Hepatocyte (in vitro differentiated cells): ENCODE data around the gene TEPSIN. TPM values are rescaled to one million over a fixed set of nuclear protein-coding genes. Genes with fewer than 3 reads are reported as not detected.

ENCODE experiments used
- DNase-seq: peaks from one replicate; pipeline ENCODE4 v3.0.0-alpha.2; 2016; ENCODE audit warnings: low spot score
- H2AFZ ChIP-seq: fragments of 200-600 bp; sonication (generic); 2 replicates; pipeline ENCODE4 v1.6.0; 2016; ENCODE audit warnings: antibody characterized with exemption, mild to moderate bottlenecking
- H3K27ac ChIP-seq: fragments of 200-600 bp; sonication (generic); 2 replicates; pipeline ENCODE4 v1.5.1; 2016; ENCODE audit warnings: mild to moderate bottlenecking
- H3K27me3 ChIP-seq: fragments of 200-600 bp; sonication (generic); 2 replicates; pipeline ENCODE4 v1.6.1; 2016
- H3K36me3 ChIP-seq: fragments of 200-600 bp; sonication (generic); replicated peaks from 2 replicates; pipeline ENCODE4 v1.5.1; 2016; ENCODE audit warnings: low read depth; ENCODE audit not compliant: insufficient read depth
- H3K4me1 ChIP-seq: fragments of 200-600 bp; sonication (generic); 2 replicates; pipeline ENCODE4 v1.5.1; 2016; ENCODE audit warnings: mild to moderate bottlenecking, moderate library complexity; ENCODE audit not compliant: insufficient read depth
- H3K4me2 ChIP-seq: fragments of 200-600 bp; sonication (generic); 2 replicates; pipeline ENCODE4 v1.6.0; 2016
- H3K4me3 ChIP-seq: fragments of 200-600 bp; sonication (generic); 2 replicates; pipeline ENCODE4 v1.5.1; 2016; ENCODE audit warnings: mild to moderate bottlenecking
- H3K79me2 ChIP-seq: fragments of 200-600 bp; sonication (generic); 2 replicates; pipeline ENCODE4 v1.6.0; 2017; ENCODE audit warnings: mild to moderate bottlenecking
- H3K9me2 ChIP-seq: fragments of 200-600 bp; sonication (generic); replicated peaks from 2 replicates; pipeline ENCODE4 v1.6.0; 2017; ENCODE audit warnings: mild to moderate bottlenecking; ENCODE audit not compliant: insufficient read depth
- H3K9me3 ChIP-seq: fragments of 200-600 bp; sonication (generic); 2 replicates; pipeline ENCODE4 v1.5.1; 2016; ENCODE audit warnings: low read depth, mild to moderate bottlenecking
- H4K20me1 ChIP-seq: fragments of 200-600 bp; sonication (generic); 2 replicates; pipeline ENCODE4 v1.6.0; 2016; ENCODE audit warnings: mild to moderate bottlenecking; ENCODE audit not compliant: insufficient read depth, poor library complexity, severe bottlenecking
- EZH2 ChIP-seq: fragments of 200-600 bp; sonication (generic); IDR thresholded peaks from 2 replicates; pipeline ENCODE4 v1.6.1; 2016; ENCODE audit warnings: antibody characterized with exemption, mild to moderate bottlenecking, borderline replicate concordance
- EZH2phosphoT487 ChIP-seq: fragments of 200-600 bp; sonication (generic); IDR thresholded peaks from one replicate; pipeline ENCODE4 v1.6.1; 2018; ENCODE audit warnings: antibody characterized with exemption, mild to moderate bottlenecking, low read depth, moderate library complexity; ENCODE audit not compliant: unreplicated experiment, severe bottlenecking
- WGBS: methylation state at CpG from one replicate; pipeline ENCODE4 v1.1.6; 2016; ENCODE audit warnings: low lambda C conversion rate; ENCODE audit errors: missing lambda C conversion rate; 5-methylcytosine and 5-hydroxymethylcytosine counted together
- polyA plus RNA-seq: library from polyadenylated mRNA; unstranded; fragments of >200 nt; fragmentation: Nextera tagmentation; extraction: Ambion mirVana; gene quantifications from 2 replicates; pipeline ENCODE4 v1.2.1, GENCODE V29; 2016
- total RNA-seq: library from RNA; depleted of rRNA; stranded (reverse); fragments of >200 nt; gene quantifications from 2 replicates; pipeline ENCODE4 v1.2.3, GENCODE V29; 2014
- TF ChIP-seq, protein P1 (sequence below): fragments of 200-600 bp; sonication (generic); IDR thresholded peaks from 2 replicates; pipeline ENCODE4 v1.5.1; 2016; ENCODE audit warnings: antibody characterized with exemption, mild to moderate bottlenecking; ENCODE audit not compliant: poor library complexity

Gene TEPSIN
- total and polyA plus RNA-seq, 2 experiments from 2014 or later: 34.1 to 44.3 TPM

DNA sequence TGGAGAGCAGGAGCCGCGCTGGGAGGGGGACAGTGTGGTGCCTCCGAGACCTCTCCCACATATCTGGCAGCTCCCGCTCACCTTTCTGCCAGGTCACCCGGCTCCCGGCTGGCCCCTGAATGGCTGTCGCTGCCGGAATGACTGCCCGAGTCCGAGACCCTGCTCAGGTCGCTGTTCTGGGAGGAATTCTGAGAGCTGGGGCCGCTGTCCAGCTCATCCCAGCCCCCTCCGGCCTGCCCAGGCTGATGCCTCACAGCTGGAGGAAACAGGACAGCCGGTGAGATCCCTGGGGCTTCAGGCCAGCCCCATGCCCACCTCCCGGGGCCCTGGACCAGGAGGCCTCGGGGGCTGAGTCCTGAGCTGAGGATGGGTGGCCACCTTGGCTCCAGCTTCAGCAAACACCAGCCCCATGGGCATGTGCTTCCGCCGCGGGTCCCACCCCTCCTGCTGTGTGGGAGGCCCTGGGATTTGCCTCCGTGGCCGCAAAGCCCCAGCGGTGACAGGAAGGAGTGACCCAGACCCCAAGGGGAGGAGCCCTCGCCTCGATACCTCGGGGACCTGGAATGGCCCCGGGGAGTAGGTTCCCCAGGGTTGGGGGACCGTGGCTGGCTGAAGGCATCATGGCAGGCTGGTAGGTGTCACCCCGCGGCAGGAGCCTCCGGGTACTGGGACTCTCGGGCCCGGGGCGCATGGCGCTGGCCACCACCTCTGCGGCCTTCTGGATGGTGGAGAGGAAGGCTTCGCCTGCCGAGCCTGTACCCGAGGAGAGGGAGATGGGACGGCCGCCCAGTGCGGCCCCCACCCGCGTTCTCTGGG is 6.9 kb downstream of the TEPSIN start:
- H3K9me2 ChIP-seq: no peaks in the 10 kb centered on the region
- no peaks in the 10 kb centered on the region for H3K36me3 ChIP-seq
- H4K20me1 ChIP-seq: no peaks in the 10 kb centered on the region
- no peak overlapping the region for H2AFZ ChIP-seq
- no peaks in the 10 kb centered on the region for H3K79me2 ChIP-seq
- peaks cover 14% of the 10 kb centered on the region for H3K4me1 ChIP-seq
- DNase-seq: no peak
- no peak overlapping the region for H3K27ac ChIP-seq
- 92% methylated on average over 37 of the region's 43 CpGs for WGBS
- TF ChIP-seq, protein P1, sequence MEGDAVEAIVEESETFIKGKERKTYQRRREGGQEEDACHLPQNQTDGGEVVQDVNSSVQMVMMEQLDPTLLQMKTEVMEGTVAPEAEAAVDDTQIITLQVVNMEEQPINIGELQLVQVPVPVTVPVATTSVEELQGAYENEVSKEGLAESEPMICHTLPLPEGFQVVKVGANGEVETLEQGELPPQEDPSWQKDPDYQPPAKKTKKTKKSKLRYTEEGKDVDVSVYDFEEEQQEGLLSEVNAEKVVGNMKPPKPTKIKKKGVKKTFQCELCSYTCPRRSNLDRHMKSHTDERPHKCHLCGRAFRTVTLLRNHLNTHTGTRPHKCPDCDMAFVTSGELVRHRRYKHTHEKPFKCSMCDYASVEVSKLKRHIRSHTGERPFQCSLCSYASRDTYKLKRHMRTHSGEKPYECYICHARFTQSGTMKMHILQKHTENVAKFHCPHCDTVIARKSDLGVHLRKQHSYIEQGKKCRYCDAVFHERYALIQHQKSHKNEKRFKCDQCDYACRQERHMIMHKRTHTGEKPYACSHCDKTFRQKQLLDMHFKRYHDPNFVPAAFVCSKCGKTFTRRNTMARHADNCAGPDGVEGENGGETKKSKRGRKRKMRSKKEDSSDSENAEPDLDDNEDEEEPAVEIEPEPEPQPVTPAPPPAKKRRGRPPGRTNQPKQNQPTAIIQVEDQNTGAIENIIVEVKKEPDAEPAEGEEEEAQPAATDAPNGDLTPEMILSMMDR: no peak
- TF ChIP-seq EZH2: no peak
- no peak for TF ChIP-seq EZH2phosphoT487
- H3K4me3 ChIP-seq: no peak overlapping the region
- no peak overlapping the region for H3K4me2 ChIP-seq
- H3K27me3 ChIP-seq: no peaks in the 10 kb centered on the region
- no peaks in the 10 kb centered on the region for H3K9me3 ChIP-seq

DNA sequence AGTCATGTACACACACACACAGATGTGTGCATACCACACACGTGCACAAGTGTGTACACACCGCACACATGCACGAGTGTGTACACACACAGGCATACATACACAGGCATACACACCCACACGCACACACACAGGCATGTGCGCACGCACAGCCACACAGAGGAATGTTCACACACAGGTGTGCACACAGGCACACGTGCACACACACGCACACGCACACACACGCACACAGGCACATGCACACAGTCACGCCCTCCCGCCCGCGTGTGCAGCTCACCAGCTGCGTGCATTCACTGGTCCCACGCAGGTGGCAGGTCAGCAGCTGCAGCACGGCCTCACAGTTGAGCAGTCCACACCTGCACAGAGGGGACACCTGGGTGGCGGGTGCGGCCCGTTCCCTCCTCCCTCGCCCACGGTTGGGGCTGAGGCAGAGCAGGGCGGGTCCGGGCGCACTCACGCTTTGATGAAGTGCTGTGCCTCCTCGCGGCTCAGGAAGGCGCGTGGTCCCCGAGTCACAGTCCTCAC is 7.7 kb downstream of the TEPSIN start:
- no peak overlapping the region for H3K4me2 ChIP-seq
- H3K9me2 ChIP-seq: no peaks in the 10 kb centered on the region
- no peaks in the 10 kb centered on the region for H3K36me3 ChIP-seq
- H3K4me3 ChIP-seq: no peak overlapping the region
- H3K9me3 ChIP-seq: no peaks in the 10 kb centered on the region
- 94% methylated on average over 24 of the region's 31 CpGs for whole genome bisulfite sequencing
- DNase-seq: no peak
- H3K27me3 ChIP-seq: no peaks in the 10 kb centered on the region
- H3K27ac ChIP-seq: no peak overlapping the region
- H3K4me1 ChIP-seq: peaks cover 14% of the 10 kb centered on the region
- no peaks in the 10 kb centered on the region for H4K20me1 ChIP-seq
- no peak overlapping the region for H2AFZ ChIP-seq
- TF ChIP-seq, protein P1: no peak
- TF ChIP-seq EZH2phosphoT487 (no peak), EZH2 (no peak)
- no peaks in the 10 kb centered on the region for H3K79me2 ChIP-seq

DNA sequence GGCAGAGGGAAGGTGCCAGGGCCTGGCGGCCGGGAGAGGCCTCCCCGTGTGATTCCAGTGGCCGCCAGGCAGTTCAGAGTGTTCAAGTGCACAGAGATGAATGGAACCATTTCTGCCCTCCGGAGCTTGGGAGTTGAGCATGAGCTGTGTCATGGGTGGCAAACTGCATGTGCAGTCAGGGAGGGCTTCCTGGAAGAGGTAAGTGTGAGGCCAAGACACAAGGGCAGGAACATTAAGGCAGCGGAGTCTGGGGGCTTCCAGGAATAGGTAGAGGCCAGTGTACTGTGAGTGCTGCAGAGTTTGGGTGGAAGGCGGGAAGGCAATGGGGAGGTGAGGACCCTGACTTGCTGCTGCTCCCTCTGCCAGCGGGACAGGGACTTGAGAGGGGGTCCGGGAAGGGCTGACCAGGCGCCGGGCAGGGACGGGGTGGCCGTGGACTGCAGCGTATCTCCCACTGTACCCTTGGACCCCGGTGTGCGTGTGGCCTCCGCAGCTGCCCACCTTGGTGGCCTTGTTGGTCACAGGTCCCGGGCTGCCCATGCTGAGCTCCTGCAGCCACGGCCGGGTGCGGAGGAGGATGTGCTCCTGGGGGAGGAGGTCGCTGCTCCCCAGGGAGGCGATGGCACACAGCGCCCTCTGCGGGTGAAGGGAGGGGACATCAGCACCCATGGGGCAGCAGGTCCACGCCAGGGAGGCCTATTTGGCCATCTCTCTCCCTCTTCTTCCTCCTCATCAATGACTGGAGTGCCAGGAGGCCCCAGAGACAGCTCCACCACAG is 8.6 kb downstream of the TEPSIN start:
- DNase-seq: no peak
- H3K79me2 ChIP-seq: no peaks in the 10 kb centered on the region
- H3K4me2 ChIP-seq: no peak overlapping the region
- H3K9me2 ChIP-seq: no peaks in the 10 kb centered on the region
- H2AFZ ChIP-seq: no peak overlapping the region
- TF ChIP-seq EZH2phosphoT487: no peak
- TF ChIP-seq EZH2: no peak
- TF ChIP-seq, protein P1: no peak
- no peak overlapping the region for H3K4me3 ChIP-seq
- no peaks in the 10 kb centered on the region for H3K27me3 ChIP-seq
- H3K9me3 ChIP-seq: no peaks in the 10 kb centered on the region
- H3K36me3 ChIP-seq: no peaks in the 10 kb centered on the region
- H3K27ac ChIP-seq: no peak overlapping the region
- no peaks in the 10 kb centered on the region for H4K20me1 ChIP-seq
- WGBS: 96% methylated on average over 24 of the region's 26 CpGs
- peaks cover 7% of the 10 kb centered on the region for H3K4me1 ChIP-seq
